GM12878 (cell line): Measurements from ENCODE around the gene RNPEP. TPM values are rescaled to one million over a fixed set of nuclear protein-coding genes. Genes with fewer than 3 reads are reported as not detected.

Experiments
- ATAC-seq: fragments of 200-7000 bp; cut with Tn5 transposase; 3 replicates; pipeline ENCODE4 v1.9.1; 2020; ENCODE audit warnings: mild to moderate bottlenecking, moderate library complexity
- BruUV-seq: library from RNA; stranded (reverse); fragments of 400-500 nt; replicated peaks from 2 replicates; lab custom pipeline; 2021; lab: Mats Ljungman, UMichigan
- CTCF ChIA-PET: fragments of 300-600 bp; sonication (Branson Sonifier 250); formaldehyde crosslinking; extraction: SDS; loops from one replicate; lab custom pipeline; 2021; ENCODE audit warnings: inconsistent platforms; lab: Yijun Ruan, JAX
- POLR2A ChIA-PET: fragments of 350-600 bp; formaldehyde crosslinking; extraction: SDS; loops from one replicate; lab custom pipeline; 2021; ENCODE audit warnings: inconsistent platforms; lab: Charles Lee
- RAD21 ChIA-PET: fragments of 300-600 bp; sonication (Branson Sonifier 250); formaldehyde crosslinking; loops from one replicate; lab custom pipeline; 2023; ENCODE audit warnings: antibody characterized with exemption; ENCODE audit not compliant: unreplicated experiment; lab: Charles Lee
- SMC1A ChIA-PET: fragments of 300-600 bp; sonication (Branson Sonifier 250); formaldehyde crosslinking; loops from one replicate; lab custom pipeline; 2023; ENCODE audit not compliant: unreplicated experiment, uncharacterized antibody; lab: Charles Lee
- DNase-seq: peaks from one replicate; pipeline ENCODE4 v3.0.0-alpha.2; 2011; ENCODE audit warnings: low read depth, low spot score
- FAIRE-seq: peaks from 3 replicates; lab custom pipeline; 2011; peaks lifted over from hg19 to GRCh38; lab: Jason Lieb, UNC
- H2AFZ ChIP-seq: 2 replicates; pipeline ENCODE4 v1.6.0; 2011; ENCODE audit warnings: low read depth, low read length, control low read depth; ENCODE audit not compliant: control insufficient read depth
- H3K27ac ChIP-seq: 2 replicates; pipeline ENCODE4 v1.5.1; 2011; ENCODE audit warnings: control low read depth; ENCODE audit not compliant: control insufficient read depth, insufficient read depth
- H3K27me3 ChIP-seq, 2 experiments: replicated peaks in 1 of 2; 2 replicates each; pipeline versions ENCODE4 v1.6.0 to v1.6.1; 2011; ENCODE audit warnings: low read length in 1 of 2; ENCODE audit not compliant: control insufficient read depth in 2 of 2, insufficient read depth in 2 of 2
- H3K36me3 ChIP-seq, 2 experiments: 2 replicates each; pipeline ENCODE4 v1.5.1; 2011; ENCODE audit warnings: low read length in 1 of 2; ENCODE audit not compliant: control insufficient read depth in 2 of 2, insufficient read depth in 2 of 2
- H3K4me1 ChIP-seq: 2 replicates; pipeline ENCODE4 v1.6.1; 2011; ENCODE audit warnings: mild to moderate bottlenecking, low read length, moderate library complexity, mixed read lengths; ENCODE audit not compliant: control insufficient read depth, insufficient read depth
- H3K4me2 ChIP-seq: 2 replicates; pipeline ENCODE4 v1.6.0; 2011; ENCODE audit warnings: control low read depth; ENCODE audit not compliant: control insufficient read depth, insufficient read depth
- H3K4me3 ChIP-seq: fragments of 200-600 bp; sonication (generic); 2 replicates; pipeline ENCODE4 v1.5.1; 2016
- H3K79me2 ChIP-seq: 2 replicates; pipeline ENCODE4 v1.6.0; 2011; ENCODE audit warnings: low read length; ENCODE audit not compliant: control insufficient read depth, insufficient read depth
- H3K9ac ChIP-seq: 2 replicates; pipeline ENCODE4 v1.8.0; 2011; ENCODE audit warnings: low read length, control low read depth, mixed read lengths; ENCODE audit not compliant: control insufficient read depth, insufficient read depth
- H3K9me3 ChIP-seq: replicated peaks from 3 replicates; pipeline ENCODE4 v1.5.1; 2011; ENCODE audit warnings: mild to moderate bottlenecking, low read length; ENCODE audit not compliant: control insufficient read depth, insufficient read depth
- H4K20me1 ChIP-seq: 2 replicates; pipeline ENCODE4 v1.6.0; 2011; ENCODE audit not compliant: control insufficient read depth, insufficient read depth
- ATF7 ChIP-seq: fragments of 450-650 bp; IDR thresholded peaks from 2 replicates; pipeline ENCODE4 v1.6.1; 2016; ENCODE audit warnings: low read depth, mild to moderate bottlenecking
- EED ChIP-seq: sonication (generic); IDR thresholded peaks from 2 replicates; pipeline ENCODE4 v1.6.1; 2016; ENCODE audit warnings: antibody characterized with exemption, low read depth
- HDGF ChIP-seq: fragments of 450-650 bp; IDR thresholded peaks from 2 replicates; pipeline ENCODE4 v1.6.1; 2016; ENCODE audit warnings: antibody characterized with exemption
- PML ChIP-seq: IDR thresholded peaks from 2 replicates; pipeline ENCODE4 v1.6.1; 2012; ENCODE audit warnings: low read length, inconsistent platforms
- RELB ChIP-seq: fragments of 450-650 bp; IDR thresholded peaks from 2 replicates; pipeline ENCODE4 v1.6.1; 2017; ENCODE audit warnings: low read depth, mild to moderate bottlenecking, moderate library complexity
- WGBS: methylation state at CpG from one replicate; pipeline ENCODE4 v1.1.6; 2016; ENCODE audit warnings: low lambda C conversion rate; ENCODE audit not compliant: insufficient replicate concordance, insufficient coverage; ENCODE audit errors: missing lambda C conversion rate; 5-methylcytosine and 5-hydroxymethylcytosine counted together
- in situ Hi-C: fragments of 300-500 bp; cut with MboI; formaldehyde crosslinking; loops from 9 replicates; pipeline ENCODE4 v1.14.3; 2018; ENCODE audit warnings: mixed read lengths
- intact Hi-C: fragments of 100-400 bp; cut with micrococcal nuclease; formaldehyde crosslinking; loops from one replicate; pipeline ENCODE4 v1.14.2; 2022; ENCODE audit not compliant: unreplicated experiment
- polyA plus RNA-seq, 11 experiments: library from polyadenylated mRNA; depleted of rRNA in 4 of 11; unstranded in 6 of 11; stranded (reverse) in 5 of 11; fragments of >200 nt; fragmentation: Nextera tagmentation in 4 of 11; fragmentation: Illumina TruSeq in 1 of 11; extraction: Ambion mirVana in 4 of 11; extraction: Trizol in 1 of 11; gene quantifications; 1 replicate in 1 of 11; 2 replicates in 10 of 11; pipeline versions ENCODE4 v1.2.1 to v1.2.3, GENCODE V29; 2011 to 2016; ENCODE audit warnings: inconsistent platforms in 2 of 11, missing spikeins in 2 of 11, low read depth in 1 of 11
- total RNA-seq, 4 experiments: library from RNA; depleted of rRNA in 3 of 4; stranded (reverse); fragments of >200 nt in 3 of 4; fragmentation: Illumina TruSeq in 1 of 4; extraction: Trizol in 1 of 4; gene quantifications; 2 replicates each; pipeline versions ENCODE4 v1.2.1 to v1.2.3, GENCODE V29; 2013 to 2021

The RNPEP gene
- total and polyA plus RNA-seq, 10 of the 15 experiments (the other 5 are each of a cell fraction or from before 2014, with no cell fraction given): 18.3 to 68.2 (median 44.6) TPM

GRCh38 chr1:202017749-202018467 lies 35.5 kb downstream of the RNPEP start:
- H3K27ac ChIP-seq: no peak overlapping the region
- no peaks in the 10 kb centered on the region for H3K36me3 ChIP-seq
- FAIRE-seq (no peak), DNase-seq (no peak), ATAC-seq (peak; percentile 10; the same call in 1 of the 3 replicates)
- BruUV-seq: no TSS peak
- peaks cover 0 to under 1% of the 10 kb centered on the region in 2 experiments; a peak in 2 of 4 replicates for H3K27me3 ChIP-seq
- CTCF ChIA-PET: interaction anchor here (1.1 kb wide), 1 partner anchor 102 kb away, joined by 3 read pairs; no protein-coding TSS in a partner anchor
- H3K9me3 ChIP-seq: no peaks in the 10 kb centered on the region
- no peaks in the 10 kb centered on the region for H3K4me1 ChIP-seq
- in situ Hi-C loops: no loop called here
- no peaks in the 10 kb centered on the region for H3K79me2 ChIP-seq
- TF ChIP-seq HDGF (no peak), ATF7 (no peak), PML (no peak), EED (no peak), RELB (no peak)
- H2AFZ ChIP-seq: no peak overlapping the region
- no peaks in the 10 kb centered on the region for H4K20me1 ChIP-seq
- no peak overlapping the region for H3K4me2 ChIP-seq
- POLR2A ChIA-PET: no interaction called here
- SMC1A ChIA-PET: no interaction called here
- intact Hi-C loops: no loop called here
- RAD21 ChIA-PET: interaction anchor here (0.7 kb wide), 1 partner anchor 141 kb away, joined by 3 read pairs; no protein-coding TSS in a partner anchor
- no peak overlapping the region for H3K9ac ChIP-seq
- no peak overlapping the region for H3K4me3 ChIP-seq
- 36% methylated on average over 18 of the region's 18 CpGs for WGBS
